Epithelial cell of alveolus of lung (primary cell): ENCODE measurements around the gene CSPG5. TPM values are rescaled to one million over a fixed set of nuclear protein-coding genes. Genes with fewer than 3 reads are reported as not detected.

Experiments
- total RNA-seq: library from RNA; depleted of rRNA; stranded (reverse); fragments of >200 nt; gene quantifications from 2 replicates; pipeline ENCODE4 v1.2.1, GENCODE V29; 2015

CSPG5 gene, protein sequence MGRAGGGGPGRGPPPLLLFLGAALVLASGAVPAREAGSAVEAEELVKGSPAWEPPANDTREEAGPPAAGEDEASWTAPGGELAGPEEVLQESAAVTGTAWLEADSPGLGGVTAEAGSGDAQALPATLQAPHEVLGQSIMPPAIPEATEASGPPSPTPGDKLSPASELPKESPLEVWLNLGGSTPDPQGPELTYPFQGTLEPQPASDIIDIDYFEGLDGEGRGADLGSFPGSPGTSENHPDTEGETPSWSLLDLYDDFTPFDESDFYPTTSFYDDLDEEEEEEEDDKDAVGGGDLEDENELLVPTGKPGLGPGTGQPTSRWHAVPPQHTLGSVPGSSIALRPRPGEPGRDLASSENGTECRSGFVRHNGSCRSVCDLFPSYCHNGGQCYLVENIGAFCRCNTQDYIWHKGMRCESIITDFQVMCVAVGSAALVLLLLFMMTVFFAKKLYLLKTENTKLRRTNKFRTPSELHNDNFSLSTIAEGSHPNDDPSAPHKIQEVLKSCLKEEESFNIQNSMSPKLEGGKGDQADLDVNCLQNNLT
- total RNA-seq = 0.08 and 0.26 TPM in 2 replicates

DNA sequence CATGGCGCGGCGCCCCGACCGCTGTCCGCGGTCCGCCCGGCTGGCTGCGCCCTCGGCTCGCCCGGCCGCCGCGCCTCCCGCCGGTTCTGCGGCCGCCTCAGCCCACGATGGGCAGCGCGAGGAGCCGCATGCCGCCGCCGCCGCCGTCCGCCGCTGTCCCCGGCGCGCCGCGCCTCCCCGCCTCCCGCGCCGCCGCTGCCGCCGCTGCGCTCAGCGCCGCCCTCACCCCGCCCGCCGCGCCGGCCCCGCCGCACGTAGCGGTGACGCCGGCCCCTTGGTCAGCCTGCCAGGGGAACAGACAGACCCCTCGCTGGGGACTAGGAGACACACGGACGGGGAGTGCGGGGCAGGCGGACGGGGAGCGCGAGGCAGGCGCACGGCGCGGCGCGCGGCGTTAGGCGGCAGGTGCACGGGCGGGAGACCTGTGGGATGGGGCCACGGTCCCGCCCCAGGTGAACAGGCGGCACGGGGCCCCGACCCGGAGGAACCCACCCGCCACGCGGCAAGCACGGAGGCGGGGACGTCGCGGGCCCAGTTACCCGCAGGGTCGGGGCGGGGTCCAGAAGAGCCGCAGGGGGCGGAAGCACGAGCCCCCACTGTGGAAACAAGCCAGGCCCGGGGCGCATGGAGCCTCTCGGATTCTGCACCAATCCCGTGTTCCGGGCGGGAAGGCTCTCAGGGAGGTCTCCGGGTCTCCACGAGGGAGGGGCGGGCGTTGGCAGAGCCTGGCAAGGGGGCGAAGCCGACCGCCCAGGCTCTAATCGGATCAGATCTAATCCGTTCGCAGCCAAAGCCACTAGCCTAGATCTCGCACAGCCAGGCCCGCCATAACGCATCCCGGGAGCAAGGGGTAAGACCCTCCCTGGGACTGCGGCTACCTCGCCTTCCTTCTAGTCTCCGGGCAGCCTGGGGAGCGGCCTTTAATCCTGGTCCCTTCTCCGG, at the start of gene CSPG5:
CSPG5 (minus strand) TSS at position 175 of the 942 bp plus-strand sequence; CDS start at position 3, 172 bp downstream.

DNA sequence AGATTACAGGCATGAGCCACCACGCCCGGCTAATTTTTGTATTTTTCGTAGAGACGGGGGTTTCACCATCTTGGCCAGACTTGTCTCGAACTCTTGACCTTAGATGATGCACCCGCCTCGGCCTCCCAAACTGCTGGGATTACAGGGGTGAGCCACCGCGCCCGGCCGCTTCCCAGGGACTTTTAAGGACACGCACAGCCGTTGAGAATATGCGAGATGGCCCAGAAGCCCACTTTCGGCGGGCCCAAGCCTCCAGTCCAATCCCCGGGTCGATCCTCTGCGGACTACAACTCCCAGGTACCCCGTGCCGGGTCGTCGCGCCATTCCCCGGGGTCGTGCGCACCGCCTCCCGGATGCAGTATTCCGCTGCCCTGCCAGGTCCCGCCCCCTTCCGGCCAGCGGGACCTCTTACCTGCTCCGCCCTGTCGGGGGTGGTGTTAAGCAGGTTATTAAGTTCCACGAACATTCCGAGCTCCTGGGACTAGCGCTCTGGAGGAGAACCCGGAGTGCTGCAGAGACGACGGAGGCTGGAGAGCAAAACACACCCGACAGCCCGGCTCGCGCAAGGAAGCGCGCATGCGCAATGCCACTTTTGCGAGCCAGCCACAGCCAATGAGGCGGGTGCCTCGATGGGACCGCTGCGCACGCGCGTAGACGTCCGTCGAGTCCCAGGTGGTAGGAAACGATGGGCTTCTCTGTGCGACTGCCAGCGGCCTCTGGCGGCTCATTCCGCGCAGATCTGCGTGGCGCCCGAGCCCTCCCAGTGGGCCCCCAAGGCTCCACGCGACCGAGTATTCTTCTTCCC, 65.3 kb downstream of the CSPG5 start, which contains the start of gene ELP6:
ELP6 (minus strand) TSS at position 588 of the 805 bp plus-strand sequence; CDS start at position 466, 122 bp downstream.

Other genes with a start within 250 kb of the CSPG5 start
- gene PTPN23, start 197.8 kb downstream of the CSPG5 start, total RNA-seq = 16.3 and 17.8 TPM in 2 replicates
- 51.7 and 85.9 TPM in 2 replicates for gene SCAP, start 102.9 kb downstream of the CSPG5 start, total RNA-seq
- gene ELP6, start 65.2 kb downstream of the CSPG5 start, total RNA-seq = 21.1 and 32.1 TPM in 2 replicates
- 22.6 and 40.2 TPM in 2 replicates for gene SMARCC1, start 203.0 kb upstream of the CSPG5 start, total RNA-seq
- gene DHX30, start 224.3 kb upstream of the CSPG5 start, total RNA-seq = 63.9 and 74.0 TPM in 2 replicates